GM13976 (cell line): ENCODE data around the gene CDCA7L.

Source experiments
- DNase-seq: peaks from one replicate; pipeline ENCODE4 v3.0.0; 2012; ENCODE audit warnings: low spot score
- CTCF ChIP-seq: IDR thresholded peaks from 2 replicates; pipeline ENCODE4 v1.5.1; 2012; ENCODE audit warnings: borderline replicate concordance, mild to moderate bottlenecking; ENCODE audit not compliant: insufficient read depth; ENCODE audit errors: extremely low read depth, missing control alignments, control extremely low read depth
- in situ Hi-C: fragments of 300-500 bp; cut with MboI; formaldehyde crosslinking; loops from one replicate; pipeline ENCODE4 v1.12.0; 2022; ENCODE audit warnings: low sequenced_read_pairs, mixed read lengths, inconsistent platforms; ENCODE audit not compliant: unreplicated experiment

Gene CDCA7L

GRCh38 chr7:21908746-21909145, 37.0 kb downstream of the CDCA7L start:
- no peak for TF ChIP-seq CTCF
- DNase-seq, result no peak
- in situ Hi-C loops, result no loop called here

GRCh38 chr7:21903020-21903786, 42.5 kb downstream of the CDCA7L start:
- in situ Hi-C loops, result no loop called here
- TF ChIP-seq CTCF, result no peak
- DNase-seq, result no peak

GRCh38 chr7:21902240-21902639, 43.5 kb downstream of the CDCA7L start:
- DNase-seq, result no peak
- in situ Hi-C loops, result no loop called here
- no peak for TF ChIP-seq CTCF

- DNase-seq, result peak; percentile 60
- in situ Hi-C loops, result no loop called here
- no peak for TF ChIP-seq CTCF
Measured at GRCh38 chr7:21898265-21898930, 47.3 kb downstream of the CDCA7L start.

- no peak for TF ChIP-seq CTCF
- in situ Hi-C loops, result no loop called here
Measured at GRCh38 chr7:21893401-21893800, 52.3 kb downstream of the CDCA7L start.

GRCh38 chr7:21891291-21891690, 54.4 kb downstream of the CDCA7L start:
- no peak for TF ChIP-seq CTCF
- no peak for DNase-seq
- in situ Hi-C loops, result no loop called here

More at GRCh38 chr7:21893401-21893800, 52.3 kb downstream of the CDCA7L start:
- no peak for DNase-seq
